Measurements from ENCODE around the gene EIF4B. TPM values are rescaled to one million over a fixed set of nuclear protein-coding genes. Genes with fewer than 3 reads are reported as not detected.

Gene EIF4B
- total RNA-seq, 1 experiment from 2014 or later: 393 TPM

GRCh38 chr12:53090554-53090953 is 84.3 kb downstream of the EIF4B start:
- no peaks in the 10 kb centered on the region for H3K36me3 ChIP-seq (ENCODE audit: insufficient read depth, low read length, poor library complexity, severe bottlenecking)
- CTCF ChIA-PET: no interaction called here
- no peaks in the 10 kb centered on the region for H3K9me3 ChIP-seq (ENCODE audit: low read depth, low read length, poor library complexity, severe bottlenecking)
- H3K4me1 ChIP-seq (ENCODE audit: insufficient read depth, low read length, poor library complexity, severe bottlenecking): no peaks in the 10 kb centered on the region
- H3K4me3 ChIP-seq (ENCODE audit: low read depth, low read length, poor library complexity, severe bottlenecking): no peak overlapping the region
- POLR2A ChIA-PET (ENCODE audit: low non-redundant PET): no interaction called here
- no peak overlapping the region for H3K27ac ChIP-seq (ENCODE audit: low read depth, low read length, poor library complexity, severe bottlenecking)
- BruUV-seq (replicated peaks): no TSS peak
- DNase-seq (ENCODE audit: low spot score): no peak
- intact Hi-C loops (cut with micrococcal nuclease; ENCODE audit: unreplicated experiment): no loop called here
- H3K27me3 ChIP-seq (replicated peaks; ENCODE audit: insufficient read depth, low read depth, low read length, poor library complexity): no peaks in the 10 kb centered on the region
- TF ChIP-seq EZH2 (IDR thresholded peaks at IDR 0.05; ENCODE audit: borderline replicate concordance, low read depth, low read length, poor library complexity, severe bottlenecking) (no peak), CTCF (conservative IDR thresholded peaks at IDR 0.05; ENCODE audit: low read depth, low read length) (no peak)

- BruUV-seq (replicated peaks): no TSS peak
Observed at GRCh38 chr12:53091756-53092155, 85.5 kb downstream of the EIF4B start.

More at GRCh38 chr12:53091756-53092155, 85.5 kb downstream of the EIF4B start:
- ChIA-PET POLR2A (ENCODE audit: low non-redundant PET) (no interaction called here), CTCF (no interaction called here)
- no peaks in the 10 kb centered on the region for H3K9me3 ChIP-seq (ENCODE audit: low read depth, low read length, poor library complexity, severe bottlenecking)
- no peak overlapping the region for H3K27ac ChIP-seq (ENCODE audit: low read depth, low read length, poor library complexity, severe bottlenecking)
- TF ChIP-seq EZH2 (IDR thresholded peaks at IDR 0.05; ENCODE audit: borderline replicate concordance, low read depth, low read length, poor library complexity, severe bottlenecking): no peak
- no peak for TF ChIP-seq CTCF (conservative IDR thresholded peaks at IDR 0.05; ENCODE audit: low read depth, low read length)
- no peak for DNase-seq (ENCODE audit: low spot score)
- intact Hi-C loops (cut with micrococcal nuclease; ENCODE audit: unreplicated experiment): no loop called here
- H3K36me3 ChIP-seq (ENCODE audit: insufficient read depth, low read length, poor library complexity, severe bottlenecking): no peaks in the 10 kb centered on the region
- peaks cover under 1% of the 10 kb centered on the region for H3K4me1 ChIP-seq (ENCODE audit: insufficient read depth, low read length, poor library complexity, severe bottlenecking)
- H3K27me3 ChIP-seq (replicated peaks; ENCODE audit: insufficient read depth, low read depth, low read length, poor library complexity): no peaks in the 10 kb centered on the region
- no peak overlapping the region for H3K4me3 ChIP-seq (ENCODE audit: low read depth, low read length, poor library complexity, severe bottlenecking)

Small RNA genes lying within 50 kb of the gene (microRNA-seq; reads per million reads assigned to microRNA genes)
- gene MIR6757: not detected

Other genes with a start within 250 kb of the EIF4B start
- not detected in 2 replicates for gene KRT76, start 229.1 kb upstream of the EIF4B start, total RNA-seq (2021)
- not detected in 2 replicates for gene KRT3, start 210.3 kb upstream of the EIF4B start, total RNA-seq (2021)
- not detected in 2 replicates for gene KRT4, start 192.3 kb upstream of the EIF4B start, total RNA-seq (2021)
- not detected in 2 replicates for gene KRT79, start 172.1 kb upstream of the EIF4B start, total RNA-seq (2021)
- gene KRT78, start 157.5 kb upstream of the EIF4B start, total RNA-seq (2021): not detected in 2 replicates
- gene KRT8, start 101.4 kb upstream of the EIF4B start, total RNA-seq (2021): 15.4 and 16.2 TPM in 2 replicates
- 179 and 209 TPM in 2 replicates for gene KRT18, start 57.3 kb upstream of the EIF4B start, total RNA-seq (2021)
- gene TNS2, start 43.6 kb downstream of the EIF4B start, total RNA-seq (2021): 3.4 and 6.1 TPM in 2 replicates
- gene SPRYD3, start 72.9 kb downstream of the EIF4B start, total RNA-seq (2021): 17.0 and 19.3 TPM in 2 replicates
- 6.6 and 7.3 TPM in 2 replicates for gene IGFBP6, start 91.2 kb downstream of the EIF4B start, total RNA-seq (2021)
- gene SOAT2, start 97.0 kb downstream of the EIF4B start, total RNA-seq (2021): not detected in 2 replicates
- gene ZNF740, start 174.3 kb downstream of the EIF4B start, total RNA-seq (2021): 48.6 and 50.3 TPM in 2 replicates
- gene CSAD, start 174.5 kb downstream of the EIF4B start, total RNA-seq (2021): 32.3 and 37.5 TPM in 2 replicates
- 0.43 TPM in 1 of 2 replicates, not detected in the other for gene ITGB7, start 200.8 kb downstream of the EIF4B start, total RNA-seq (2021)
- gene RARG, start 225.8 kb downstream of the EIF4B start, total RNA-seq (2021): 14.0 and 20.3 TPM in 2 replicates

All from A673 (cell line).